Tibial artery (tissue), 4 donors: ENCODE measurements around the gene TMEM94.

ENCODE experiments used
- DNase-seq, 2 donors: peaks; one replicate each; pipeline ENCODE4 v3.0.0-alpha.2; 2019
- H3K27ac ChIP-seq, 2 donors: fragments of 200-600 bp; sonication (generic) in 1 of 2; 1 replicate in 1 of 2; 2 replicates in 1 of 2; pipeline ENCODE4 v1.5.1; 2018 to 2019; ENCODE audit warnings: mild to moderate bottlenecking in 1 of 2
- H3K27me3 ChIP-seq, 2 donors: fragments of 200-600 bp; sonication (generic) in 1 of 2; one replicate each; pipeline versions ENCODE4 v1.5.1 to v1.6.0; 2016 to 2019
- H3K36me3 ChIP-seq, 3 donors: fragments of 200-600 bp; sonication (generic) in 2 of 3; one replicate each; pipeline ENCODE4 v1.5.1; 2016 to 2019; ENCODE audit warnings: mild to moderate bottlenecking in 2 of 3
- H3K4me1 ChIP-seq, 4 donors: fragments of 200-600 bp; sonication (generic) in 2 of 4; 1 replicate in 3 of 4; 2 replicates in 1 of 4; pipeline ENCODE4 v1.5.1; 2016 to 2019
- H3K4me3 ChIP-seq, 2 donors: fragments of 200-600 bp; sonication (generic) in 1 of 2; 1 replicate in 1 of 2; 2 replicates in 1 of 2; pipeline ENCODE4 v1.5.1; 2018 to 2019; ENCODE audit warnings: mild to moderate bottlenecking in 2 of 2
- H3K9me3 ChIP-seq, 3 donors: fragments of 200-600 bp; sonication (generic) in 1 of 3; one replicate each; pipeline ENCODE4 v1.5.1; 2016 to 2019
- CTCF ChIP-seq, 2 experiments: fragments of 200-600 bp in 1 of 2; fragments of 450-650 bp in 1 of 2; IDR thresholded peaks; one replicate each; pipeline ENCODE4 v1.5.1; 2017 to 2019; ENCODE audit warnings: antibody characterized with exemption in 2 of 2, mild to moderate bottlenecking in 1 of 2, moderate library complexity in 1 of 2
- intact Hi-C: fragments of 100-400 bp; cut with DNase I; formaldehyde crosslinking; loops from one replicate; pipeline ENCODE4 v1.15.0; 2023; ENCODE audit warnings: low total_unique reads

Gene TMEM94

GRCh38 chr17:75460295-75460694 lies 3.9 kb downstream of the TMEM94 start:
- Histone ChIP-seq H3K27ac (peak overlapping the region; percentile 31 to 55), H3K27me3 (no peaks in the 10 kb centered on the region), H3K36me3 (no peaks in the 10 kb centered on the region), H3K4me3 (no peak overlapping the region), H3K4me1 (peaks cover 0 to 32% (median 24%) of the 10 kb centered on the region in 4 donors), H3K9me3 (no peaks in the 10 kb centered on the region)
- no peak for DNase-seq
- intact Hi-C loops, result no loop called here
- TF ChIP-seq CTCF (IDR thresholded peaks at IDR 0.05), result no peak

GRCh38 chr17:75463603-75464002 lies 7.2 kb downstream of the TMEM94 start:
- intact Hi-C loops, result no loop called here
- DNase-seq, result no peak
- H3K36me3 ChIP-seq, result no peaks in the 10 kb centered on the region
- no peak overlapping the region for H3K4me3 ChIP-seq
- no peak for TF ChIP-seq CTCF (IDR thresholded peaks at IDR 0.05)
- H3K4me1 ChIP-seq, result peaks cover 0 to 24% (median 15%) of the 10 kb centered on the region in 4 donors
- H3K27ac ChIP-seq, result no peak overlapping the region
- H3K9me3 ChIP-seq, result no peaks in the 10 kb centered on the region
- H3K27me3 ChIP-seq, result no peaks in the 10 kb centered on the region

- Histone ChIP-seq H3K4me1 (peaks cover 0 to 17% (median 11%) of the 10 kb centered on the region in 4 donors), H3K27ac (no peak overlapping the region), H3K36me3 (no peaks in the 10 kb centered on the region), H3K4me3 (no peak overlapping the region), H3K27me3 (no peaks in the 10 kb centered on the region), H3K9me3 (no peaks in the 10 kb centered on the region)
- intact Hi-C loops, result no loop called here
- no peak for DNase-seq
- no peak for TF ChIP-seq CTCF (IDR thresholded peaks at IDR 0.05)
Observed at GRCh38 chr17:75465039-75465438, 8.6 kb downstream of the TMEM94 start.

GRCh38 chr17:75468291-75468754 lies 11.9 kb downstream of the TMEM94 start:
- Histone ChIP-seq H3K4me3 (peak overlapping the region in 1 of 2 donors; percentile 1), H3K9me3 (no peaks in the 10 kb centered on the region), H3K4me1 (peaks cover 0 to 19% (median 10%) of the 10 kb centered on the region in 4 donors), H3K27me3 (no peaks in the 10 kb centered on the region), H3K36me3 (peaks cover 0 to 13% (median 6%) of the 10 kb centered on the region in 3 donors), H3K27ac (peak overlapping the region; percentile 67 to 69)
- peak in 1 of 2 donors; percentile 83 for DNase-seq
- intact Hi-C loops, result no loop called here
- TF ChIP-seq CTCF (IDR thresholded peaks at IDR 0.05), result no peak

GRCh38 chr17:75468779-75469373 lies 12.4 kb downstream of the TMEM94 start:
- Histone ChIP-seq H3K27ac (peak overlapping the region; percentile 67 to 69), H3K4me3 (no peak overlapping the region), H3K27me3 (no peaks in the 10 kb centered on the region), H3K9me3 (no peaks in the 10 kb centered on the region), H3K36me3 (peaks cover 0 to 18% (median 10%) of the 10 kb centered on the region in 3 donors), H3K4me1 (peaks cover 0 to 19% (median 10%) of the 10 kb centered on the region in 4 donors)
- intact Hi-C loops, result no loop called here
- TF ChIP-seq CTCF (IDR thresholded peaks at IDR 0.05), result no peak
- DNase-seq, result no peak
